Caco-2 (cell line): Measurements from ENCODE around the gene GREB1. TPM values are rescaled to one million over a fixed set of nuclear protein-coding genes. Genes with fewer than 3 reads are reported as not detected.
A peak's percentile ranks its signal among the peaks of the same experiment; 100 is the strongest.

Source experiments
- BruUV-seq: library from RNA; stranded (reverse); fragments of 400-500 nt; replicated peaks from 2 replicates; lab custom pipeline; 2021; lab: Mats Ljungman, UMichigan
- CTCF ChIA-PET: fragments of 300-600 bp; sonication (Branson Sonifier 250); formaldehyde crosslinking; loops from one replicate; lab custom pipeline; 2022; ENCODE audit warnings: antibody characterized with exemption; lab: Charles Lee
- POLR2A ChIA-PET: fragments of 300-600 bp; sonication (Branson Sonifier 250); formaldehyde crosslinking; loops from one replicate; lab custom pipeline; 2022; ENCODE audit warnings: antibody characterized with exemption; lab: Charles Lee
- DNase-seq, 2 experiments: peaks; one replicate each; pipeline versions ENCODE4 v3.0.0 to v3.0.0-alpha.2; 2020 to 2022
- H3K27me3 ChIP-seq: replicated peaks from 2 replicates; pipeline ENCODE4 v1.6.0; 2011; ENCODE audit warnings: low read length; ENCODE audit not compliant: control insufficient read depth, insufficient read depth
- H3K36me3 ChIP-seq: 2 replicates; pipeline ENCODE4 v1.5.1; 2011; ENCODE audit warnings: low read length; ENCODE audit not compliant: control insufficient read depth, insufficient read depth
- H3K4me1 ChIP-seq: fragments of 250-450 bp; sonication (Bioruptor Pico); 2 replicates; pipeline ENCODE4 v1.5.1; 2020; ENCODE audit warnings: mild to moderate bottlenecking
- H3K4me3 ChIP-seq: 2 replicates; pipeline ENCODE4 v1.5.1; 2011; ENCODE audit warnings: low read depth, mild to moderate bottlenecking, control low read depth, low read length
- H3K9me3 ChIP-seq: fragments of 250-450 bp; sonication (Bioruptor Pico); 2 replicates; pipeline ENCODE4 v1.5.1; 2020; ENCODE audit warnings: mild to moderate bottlenecking, moderate library complexity
- H3K27ac Mint-ChIP-seq: one replicate; pipeline ENCODE4 v1.8.0; 2022; ENCODE audit warnings: mixed read lengths; ENCODE audit not compliant: unreplicated experiment
- H3K27me3 Mint-ChIP-seq: one replicate; pipeline ENCODE4 v1.8.0; 2022; ENCODE audit warnings: mixed read lengths; ENCODE audit not compliant: insufficient read depth, unreplicated experiment
- H3K36me3 Mint-ChIP-seq: one replicate; pipeline ENCODE4 v1.8.0; 2022; ENCODE audit warnings: mild to moderate bottlenecking, mixed read lengths; ENCODE audit not compliant: insufficient read depth, unreplicated experiment
- H3K4me1 Mint-ChIP-seq: one replicate; pipeline ENCODE4 v1.8.0; 2022; ENCODE audit warnings: low read depth, mixed read lengths; ENCODE audit not compliant: unreplicated experiment
- H3K4me3 Mint-ChIP-seq: one replicate; pipeline ENCODE4 v1.8.0; 2022; ENCODE audit warnings: mild to moderate bottlenecking, moderate library complexity, mixed read lengths; ENCODE audit not compliant: unreplicated experiment
- H3K9me3 Mint-ChIP-seq: one replicate; pipeline ENCODE4 v1.8.0; 2022; ENCODE audit warnings: mixed read lengths; ENCODE audit not compliant: unreplicated experiment
- intact Hi-C: fragments of 100-400 bp; cut with micrococcal nuclease; formaldehyde crosslinking; loops from one replicate; pipeline ENCODE4 v1.10.0; 2022; ENCODE audit not compliant: unreplicated experiment
- total RNA-seq: library from RNA; stranded (reverse); gene quantifications from 2 replicates; pipeline ENCODE4 v1.2.3, GENCODE V29; 2022
- TF ChIP-seq, protein P1 (sequence below), 2 experiments: fragments of 200-600 bp in 1 of 2; IDR thresholded peaks; 1 replicate in 1 of 2; 2 replicates in 1 of 2; pipeline versions ENCODE4 v1.5.1 to v1.8.0; 2011 to 2022; ENCODE audit warnings: antibody characterized with exemption in 1 of 2, control low read depth in 1 of 2, inconsistent platforms in 1 of 2, low read depth in 1 of 2, low read length in 1 of 2, mild to moderate bottlenecking in 1 of 2, moderate library complexity in 1 of 2; ENCODE audit not compliant: insufficient read depth in 1 of 2, severe bottlenecking in 1 of 2, unreplicated experiment in 1 of 2

The GREB1 gene
- total RNA-seq, 1 experiment from 2014 or later = 2.4 TPM

DNA sequence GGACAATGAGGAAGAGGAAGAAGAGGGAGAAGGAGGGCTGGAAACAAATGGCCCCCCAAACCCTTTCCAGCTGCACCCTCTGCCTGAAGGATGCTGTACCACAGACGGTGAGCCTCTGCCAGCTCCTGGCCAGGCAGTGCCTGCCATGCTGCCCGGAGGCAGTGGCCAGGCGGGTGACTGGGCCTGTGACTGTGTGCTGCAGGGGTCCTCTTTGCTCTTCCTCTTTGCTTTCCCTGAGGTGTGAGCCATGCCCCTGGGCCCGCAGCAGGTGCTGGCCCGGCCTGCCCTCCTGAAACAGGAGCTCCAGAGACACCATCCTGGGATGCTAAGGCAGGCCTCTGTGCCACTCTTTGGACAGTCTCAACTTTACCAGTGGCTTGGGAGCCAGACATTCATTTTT lies 28.6 kb downstream of the GREB1 start:
- BruUV-seq = no TSS peak
- CTCF ChIA-PET = no interaction called here
- POLR2A ChIA-PET = no interaction called here
- Histone ChIP-seq H3K9me3 (no peaks in the 10 kb centered on the region), H3K4me3 (no peak overlapping the region), H3K36me3 (no peaks in the 10 kb centered on the region), H3K27me3 (no peaks in the 10 kb centered on the region), H3K4me1 (0 out of 2 replicates have a peak, but pooled peaks cover 3% of the 10 kb centered on the region)
- no peak overlapping the region for H3K27ac Mint-ChIP-seq
- H3K27me3 Mint-ChIP-seq = no peaks in the 10 kb centered on the region
- H3K9me3 Mint-ChIP-seq = peaks cover 9% of the 10 kb centered on the region
- H3K4me3 Mint-ChIP-seq = no peak overlapping the region
- intact Hi-C loops = no loop called here
- TF ChIP-seq, protein P1, sequence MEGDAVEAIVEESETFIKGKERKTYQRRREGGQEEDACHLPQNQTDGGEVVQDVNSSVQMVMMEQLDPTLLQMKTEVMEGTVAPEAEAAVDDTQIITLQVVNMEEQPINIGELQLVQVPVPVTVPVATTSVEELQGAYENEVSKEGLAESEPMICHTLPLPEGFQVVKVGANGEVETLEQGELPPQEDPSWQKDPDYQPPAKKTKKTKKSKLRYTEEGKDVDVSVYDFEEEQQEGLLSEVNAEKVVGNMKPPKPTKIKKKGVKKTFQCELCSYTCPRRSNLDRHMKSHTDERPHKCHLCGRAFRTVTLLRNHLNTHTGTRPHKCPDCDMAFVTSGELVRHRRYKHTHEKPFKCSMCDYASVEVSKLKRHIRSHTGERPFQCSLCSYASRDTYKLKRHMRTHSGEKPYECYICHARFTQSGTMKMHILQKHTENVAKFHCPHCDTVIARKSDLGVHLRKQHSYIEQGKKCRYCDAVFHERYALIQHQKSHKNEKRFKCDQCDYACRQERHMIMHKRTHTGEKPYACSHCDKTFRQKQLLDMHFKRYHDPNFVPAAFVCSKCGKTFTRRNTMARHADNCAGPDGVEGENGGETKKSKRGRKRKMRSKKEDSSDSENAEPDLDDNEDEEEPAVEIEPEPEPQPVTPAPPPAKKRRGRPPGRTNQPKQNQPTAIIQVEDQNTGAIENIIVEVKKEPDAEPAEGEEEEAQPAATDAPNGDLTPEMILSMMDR (IDR thresholded peaks at IDR 0.05; ENCODE audit: insufficient read depth in 1 of 2, low read depth in 1 of 2, low read length in 1 of 2, severe bottlenecking in 1 of 2, unreplicated experiment in 1 of 2) = no peak
- peaks cover 8% of the 10 kb centered on the region for H3K4me1 Mint-ChIP-seq
- no peaks in the 10 kb centered on the region for H3K36me3 Mint-ChIP-seq
- DNase-seq = no peak

DNA sequence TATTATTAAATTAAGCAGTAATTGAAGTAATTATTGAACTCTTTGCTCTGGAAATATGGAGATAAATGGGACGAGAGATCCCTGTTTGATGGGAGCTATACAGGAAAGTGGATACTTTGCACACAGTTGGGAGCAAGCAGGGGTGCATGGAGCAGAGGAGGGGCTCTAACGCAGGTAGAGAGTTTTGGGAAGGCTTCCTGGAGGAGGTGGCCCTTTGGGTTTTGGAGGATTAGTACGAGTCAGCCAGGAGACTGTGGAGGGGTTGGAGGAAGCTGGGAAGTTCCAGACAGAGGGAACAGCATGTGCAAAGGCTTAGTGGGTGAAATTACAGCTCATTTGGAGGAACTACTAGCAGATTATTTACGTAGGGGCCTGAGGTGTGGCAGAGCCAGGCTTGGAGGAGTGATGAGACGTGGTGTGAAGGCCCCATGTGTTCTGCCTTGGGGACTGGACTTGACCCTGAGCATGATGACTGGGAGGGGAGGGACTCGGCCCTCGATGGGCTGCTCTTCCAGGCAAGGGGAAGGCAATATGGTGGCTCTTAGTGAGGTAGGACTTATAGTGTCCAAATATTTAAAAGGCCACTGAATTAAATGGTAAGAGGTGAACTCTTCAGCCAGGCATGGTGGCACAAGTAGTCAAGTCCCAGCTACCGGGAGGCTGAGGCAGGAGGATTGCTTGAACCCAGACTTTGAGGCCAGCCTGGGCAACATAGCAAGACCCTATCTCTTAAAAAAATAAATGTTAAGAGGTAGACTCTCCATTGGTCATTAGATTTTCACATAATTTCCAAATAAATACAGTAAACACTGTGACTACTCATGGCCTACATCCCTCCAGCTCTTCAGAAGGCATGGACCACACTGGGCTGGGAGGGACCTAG lies 30.2 kb downstream of the GREB1 start:
- POLR2A ChIA-PET = no interaction called here
- H3K4me3 Mint-ChIP-seq = no peak overlapping the region
- H3K27ac Mint-ChIP-seq = peak overlapping the region; percentile 42
- BruUV-seq = no TSS peak
- H3K4me1 Mint-ChIP-seq = peaks cover 8% of the 10 kb centered on the region
- H3K9me3 Mint-ChIP-seq = peaks cover 9% of the 10 kb centered on the region
- no peak overlapping the region for H3K4me3 ChIP-seq
- no peaks in the 10 kb centered on the region for H3K27me3 Mint-ChIP-seq
- H3K4me1 ChIP-seq = 0 out of 2 replicates have a peak, but pooled peaks cover 3% of the 10 kb centered on the region
- no peaks in the 10 kb centered on the region for H3K27me3 ChIP-seq
- H3K36me3 ChIP-seq = no peaks in the 10 kb centered on the region
- CTCF ChIA-PET = interaction anchor here (0.5 kb wide), 1 partner anchor 84 kb away, joined by 4 read pairs; no protein-coding TSS in a partner anchor
- H3K9me3 ChIP-seq = no peaks in the 10 kb centered on the region
- peak in 1 of 2 experiments; percentile 18 for DNase-seq
- TF ChIP-seq, protein P1 (IDR thresholded peaks at IDR 0.05; ENCODE audit: insufficient read depth in 1 of 2, low read depth in 1 of 2, low read length in 1 of 2, severe bottlenecking in 1 of 2, unreplicated experiment in 1 of 2) = no peak
- intact Hi-C loops = no loop called here
- no peaks in the 10 kb centered on the region for H3K36me3 Mint-ChIP-seq

GRCh38 chr2:11564816-11565567 lies 31.1 kb downstream of the GREB1 start:
- TF ChIP-seq, protein P1 (IDR thresholded peaks at IDR 0.05; ENCODE audit: insufficient read depth in 1 of 2, low read depth in 1 of 2, low read length in 1 of 2, severe bottlenecking in 1 of 2, unreplicated experiment in 1 of 2) = no peak
- H3K36me3 Mint-ChIP-seq = no peaks in the 10 kb centered on the region
- Histone ChIP-seq H3K4me3 (no peak overlapping the region), H3K4me1 (0 out of 2 replicates have a peak, but pooled peaks cover 3% of the 10 kb centered on the region), H3K27me3 (no peaks in the 10 kb centered on the region), H3K9me3 (no peaks in the 10 kb centered on the region), H3K36me3 (no peaks in the 10 kb centered on the region)
- peak in 1 of 2 experiments; percentile 27 for DNase-seq
- peaks cover 2% of the 10 kb centered on the region for H3K27me3 Mint-ChIP-seq
- peaks cover 9% of the 10 kb centered on the region for H3K9me3 Mint-ChIP-seq
- ChIA-PET CTCF (no interaction called here), POLR2A (no interaction called here)
- H3K4me3 Mint-ChIP-seq = no peak overlapping the region
- no peak overlapping the region for H3K27ac Mint-ChIP-seq
- H3K4me1 Mint-ChIP-seq = peaks cover 8% of the 10 kb centered on the region
- no TSS peak for BruUV-seq
- intact Hi-C loops = no loop called here
